K562 (cell line): ENCODE measurements around the gene MRPL9. TPM values are rescaled to one million over a fixed set of nuclear protein-coding genes. Genes with fewer than 3 reads are reported as not detected.
A peak's percentile ranks its signal among the peaks of the same experiment; 100 is the strongest.

Source experiments
- ATAC-seq: fragments of 200-7000 bp; cut with Tn5 transposase; 3 replicates; pipeline ENCODE4 v1.9.1; 2020; ENCODE audit warnings: moderate library complexity
- BruUV-seq: library from RNA; stranded (reverse); fragments of 400-500 nt; replicated peaks from 2 replicates; lab custom pipeline; 2021; lab: Mats Ljungman, UMichigan
- CTCF ChIA-PET: fragments of 300-600 bp; formaldehyde crosslinking; extraction: SDS; loops from one replicate; lab custom pipeline; 2021; ENCODE audit warnings: low intra/inter-chr PET ratio; lab: Yijun Ruan, JAX
- POLR2A ChIA-PET: fragments of 300-600, 350-650 bp; sonication (Branson Sonifier 250); formaldehyde crosslinking; extraction: SDS; loops from one replicate; lab custom pipeline; 2021; ENCODE audit warnings: antibody characterized with exemption, inconsistent platforms; lab: Yijun Ruan, JAX
- DNase-seq, 4 experiments: peaks; one replicate each; pipeline versions ENCODE4 v3.0.0 to v3.0.0-alpha.2; 2011 to 2018; ENCODE audit warnings: low spot score in 3 of 4, mixed read lengths in 3 of 4; ENCODE audit errors: extremely low read depth in 1 of 4
- FAIRE-seq: peaks from 2 replicates; lab custom pipeline; 2011; peaks lifted over from hg19 to GRCh38; lab: Jason Lieb, UNC
- H2AFZ ChIP-seq: 2 replicates; pipeline ENCODE4 v1.6.0; 2011; ENCODE audit warnings: low read depth, low read length, control low read depth, inconsistent platforms
- H3K27ac ChIP-seq: fragments of 200-600 bp; 3 replicates; pipeline ENCODE4 v1.8.0; 2011; ENCODE audit warnings: low read depth, mild to moderate bottlenecking, control low read depth, inconsistent platforms, low read length, moderate library complexity, mixed read lengths; ENCODE audit errors: extremely low read depth
- H3K27me3 ChIP-seq, 2 experiments: fragments of 300-600 bp in 1 of 2; 2 replicates in 1 of 2; 3 replicates in 1 of 2; pipeline versions ENCODE4 v1.6.0 to v1.8.0; 2011; ENCODE audit warnings: inconsistent platforms in 2 of 2, low read length in 2 of 2, mild to moderate bottlenecking in 1 of 2, mixed read lengths in 1 of 2, moderate library complexity in 1 of 2; ENCODE audit not compliant: control insufficient read depth in 2 of 2, insufficient read depth in 2 of 2
- H3K36me3 ChIP-seq: fragments of 300-600 bp; 3 replicates; pipeline ENCODE4 v1.8.0; 2011; ENCODE audit warnings: mild to moderate bottlenecking, low read length, inconsistent platforms; ENCODE audit not compliant: control insufficient read depth, insufficient read depth
- H3K4me1 ChIP-seq, 2 experiments: fragments of 200-600 bp in 1 of 2; replicated peaks in 1 of 2; 2 replicates in 1 of 2; 3 replicates in 1 of 2; pipeline versions ENCODE4 v1.5.1 to v1.8.0; 2011; ENCODE audit warnings: inconsistent platforms in 2 of 2, low read length in 2 of 2, mild to moderate bottlenecking in 1 of 2, mixed read lengths in 1 of 2, moderate library complexity in 1 of 2; ENCODE audit not compliant: control insufficient read depth in 2 of 2, insufficient read depth in 2 of 2
- H3K4me2 ChIP-seq: 2 replicates; pipeline ENCODE4 v1.6.1; 2011; ENCODE audit warnings: low read length, control low read depth, inconsistent platforms, mixed read lengths; ENCODE audit not compliant: insufficient read depth
- H3K4me3 ChIP-seq: fragments of 200-600 bp; sonication (generic), shearing (Covaris generic); 2 replicates; pipeline ENCODE4 v1.5.1; 2016; ENCODE audit warnings: control low read depth, inconsistent platforms
- H3K79me2 ChIP-seq: fragments of 200-600 bp; 3 replicates; pipeline ENCODE4 v1.8.0; 2011; ENCODE audit warnings: low read length, inconsistent platforms; ENCODE audit not compliant: control insufficient read depth, insufficient read depth
- H3K9ac ChIP-seq, 2 experiments: 2 replicates each; pipeline versions ENCODE4 v1.6.0 to v1.6.1; 2011; ENCODE audit warnings: low read depth in 2 of 2, low read length in 2 of 2, control low read depth in 1 of 2, inconsistent platforms in 1 of 2, mild to moderate bottlenecking in 1 of 2, mixed read lengths in 1 of 2; ENCODE audit not compliant: insufficient read depth in 1 of 2
- H3K9me1 ChIP-seq: one replicate; pipeline ENCODE4 v1.6.0; 2011; ENCODE audit warnings: inconsistent platforms, mild to moderate bottlenecking, low read length, moderate library complexity; ENCODE audit not compliant: control insufficient read depth, insufficient read depth
- H3K9me3 ChIP-seq: replicated peaks from 2 replicates; pipeline ENCODE4 v1.5.1; 2011; ENCODE audit warnings: low read depth, low read length, inconsistent platforms; ENCODE audit not compliant: control insufficient read depth, insufficient read depth
- H4K20me1 ChIP-seq: replicated peaks from 2 replicates; pipeline ENCODE4 v1.6.1; 2011; ENCODE audit warnings: low read length, inconsistent platforms, mixed read lengths; ENCODE audit not compliant: control insufficient read depth, insufficient read depth
- ATF1 ChIP-seq, 2 experiments: fragments of 450-650 bp in 1 of 2; IDR thresholded peaks; 2 replicates each; pipeline ENCODE4 v1.6.1; 2016; ENCODE audit warnings: missing compliant biosample characterization in 1 of 2, missing genetic modification characterization in 1 of 2
- CBFA2T2 ChIP-seq: fragments of 450-650 bp; conservative IDR thresholded peaks from 2 replicates; pipeline ENCODE4 v1.6.1; 2017; ENCODE audit warnings: mild to moderate bottlenecking
- IRF2 ChIP-seq: sonication (generic); formaldehyde crosslinking; IDR thresholded peaks from 2 replicates; pipeline ENCODE4 v1.8.1; 2022; ENCODE audit warnings: mild to moderate bottlenecking, missing genetic modification reagents
- PHF21A ChIP-seq: fragments of 450-650 bp; IDR thresholded peaks from 2 replicates; pipeline ENCODE4 v1.6.1; 2017; ENCODE audit warnings: low read depth, borderline replicate concordance
- POLR2B ChIP-seq: fragments of 450-650 bp; IDR thresholded peaks from 2 replicates; pipeline ENCODE4 v1.6.1; 2018; ENCODE audit warnings: low read depth; ENCODE audit not compliant: partially characterized antibody
- PRMT5 ChIP-seq: sonication (generic); formaldehyde crosslinking; IDR thresholded peaks from 2 replicates; pipeline ENCODE4 v1.5.0; 2020; ENCODE audit warnings: missing genetic modification reagents
- SMARCC2 ChIP-seq: fragments of 450-650 bp; IDR thresholded peaks from 2 replicates; pipeline ENCODE4 v1.6.1; 2017; ENCODE audit warnings: antibody characterized with exemption, moderate library complexity, mild to moderate bottlenecking, low read depth
- TEAD1 ChIP-seq, 2 experiments: fragments of 450-650 bp in 1 of 2; sonication (generic) in 1 of 2; formaldehyde crosslinking; IDR thresholded peaks; 2 replicates each; pipeline versions ENCODE4 v1.4.0 to v1.8.0; 2020 to 2022; ENCODE audit warnings: mild to moderate bottlenecking in 2 of 2, missing genetic modification reagents in 1 of 2
- ZKSCAN1 ChIP-seq: fragments of 150-350 bp; IDR thresholded peaks from 2 replicates; pipeline ENCODE4 v1.6.1; 2016; ENCODE audit warnings: low read depth, low read length
- ZZZ3 ChIP-seq: fragments of 450-650 bp; IDR thresholded peaks from 2 replicates; pipeline ENCODE4 v1.6.1; 2016; ENCODE audit warnings: antibody characterized with exemption, mild to moderate bottlenecking, moderate library complexity
- WGBS: fragments of 100-300 bp; shearing (Covaris generic); methylation state at CpG from one replicate; pipeline ENCODE4 v1.1.6; 2016; ENCODE audit warnings: low coverage, mixed read lengths; ENCODE audit not compliant: insufficient coverage; ENCODE audit errors: missing lambda C conversion rate; 5-methylcytosine and 5-hydroxymethylcytosine counted together
- in situ Hi-C: fragments of 300-500 bp; cut with MboI; formaldehyde crosslinking; loops from 4 replicates; pipeline ENCODE4 v1.15.0; 2018; ENCODE audit warnings: inconsistent platforms, mixed read lengths
- intact Hi-C: fragments of 100-400 bp; cut with micrococcal nuclease; formaldehyde crosslinking; loops from 2 replicates; pipeline ENCODE4 v1.14.2; 2022
- polyA plus RNA-seq, 8 experiments: library from polyadenylated mRNA; depleted of rRNA in 4 of 8; stranded (reverse) in 5 of 8; unstranded in 3 of 8; fragments of >200 nt; fragmentation: Nextera tagmentation in 2 of 8; fragmentation: Illumina TruSeq in 1 of 8; extraction: Ambion mirVana in 2 of 8; extraction: Trizol in 1 of 8; gene quantifications; 2 replicates each; pipeline versions ENCODE4 v1.2.1 to v1.2.3, GENCODE V29; 2011 to 2014; ENCODE audit warnings: inconsistent platforms in 1 of 8, missing spikeins in 1 of 8
- total RNA-seq, 7 experiments: library from RNA; depleted of rRNA in 6 of 7; stranded (reverse); fragments of >200 nt in 6 of 7; fragmentation: Illumina TruSeq in 2 of 7; extraction: Trizol in 2 of 7; gene quantifications; 2 replicates each; pipeline versions ENCODE4 v1.2.1 to v1.2.3, GENCODE V29; 2011 to 2021; ENCODE audit warnings: low replicate concordance in 1 of 7
- TF ChIP-seq, protein P1 (sequence below): sonication (generic); formaldehyde crosslinking; IDR thresholded peaks from 2 replicates; pipeline ENCODE4 v1.8.1; 2023; ENCODE audit warnings: mild to moderate bottlenecking, missing genetic modification reagents, moderate library complexity
- TF ChIP-seq, protein P2 (sequence below), 2 experiments: fragments of 450-650 bp in 1 of 2; IDR thresholded peaks; 2 replicates each; pipeline ENCODE4 v1.6.1; 2011 to 2017; ENCODE audit warnings: low read depth in 2 of 2, antibody characterized with exemption in 1 of 2, borderline replicate concordance in 1 of 2, low read length in 1 of 2, mild to moderate bottlenecking in 1 of 2, mixed read lengths in 1 of 2; ENCODE audit not compliant: control insufficient read depth in 1 of 2
- TF ChIP-seq, protein P3 (sequence below): IDR thresholded peaks from 2 replicates; pipeline ENCODE4 v1.6.1; 2016; ENCODE audit warnings: missing genetic modification characterization, missing compliant biosample characterization

Gene MRPL9
- total and polyA plus RNA-seq, 9 of the 15 experiments (the other 6 are each of a cell fraction or from before 2014, with no cell fraction given) = 38.0 to 162 (median 111) TPM

DNA sequence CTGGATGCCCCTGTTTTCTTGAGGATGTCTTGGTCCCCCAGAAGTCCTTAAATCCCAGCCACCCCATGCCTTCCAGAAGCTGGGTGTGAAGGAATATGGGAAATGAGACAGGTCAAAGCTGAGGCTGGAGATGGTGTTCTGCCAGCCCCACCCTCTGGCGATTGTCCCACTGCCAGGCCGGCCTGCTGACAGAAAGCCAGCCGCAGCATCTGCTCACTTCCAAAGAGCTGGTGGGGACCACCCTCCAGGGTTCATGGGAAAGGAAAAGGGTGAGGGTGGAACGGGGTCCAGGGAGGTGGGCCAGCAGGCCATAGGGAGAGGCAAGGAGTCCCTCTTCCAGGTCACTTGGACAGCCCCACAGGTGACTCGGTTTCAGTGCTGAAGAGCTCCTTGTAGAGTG, 43.8 kb upstream of the MRPL9 start (continued):
- TF ChIP-seq, protein P1, sequence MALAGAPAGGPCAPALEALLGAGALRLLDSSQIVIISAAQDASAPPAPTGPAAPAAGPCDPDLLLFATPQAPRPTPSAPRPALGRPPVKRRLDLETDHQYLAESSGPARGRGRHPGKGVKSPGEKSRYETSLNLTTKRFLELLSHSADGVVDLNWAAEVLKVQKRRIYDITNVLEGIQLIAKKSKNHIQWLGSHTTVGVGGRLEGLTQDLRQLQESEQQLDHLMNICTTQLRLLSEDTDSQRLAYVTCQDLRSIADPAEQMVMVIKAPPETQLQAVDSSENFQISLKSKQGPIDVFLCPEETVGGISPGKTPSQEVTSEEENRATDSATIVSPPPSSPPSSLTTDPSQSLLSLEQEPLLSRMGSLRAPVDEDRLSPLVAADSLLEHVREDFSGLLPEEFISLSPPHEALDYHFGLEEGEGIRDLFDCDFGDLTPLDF (CRISPR knock-in tag) = no peak
- TF ChIP-seq ZZZ3 (no peak), ZKSCAN1 (no peak), PRMT5 (CRISPR knock-in tag) (no peak), IRF2 (CRISPR knock-in tag) (no peak), ATF1 (CRISPR knock-in tag; IDR thresholded peaks at IDR 0.05) (no peak), ATF1 (tag; IDR thresholded peaks at IDR 0.05) (no peak), CBFA2T2 (no peak), POLR2B (no peak), TEAD1 (CRISPR knock-in tag; IDR thresholded peaks at IDR 0.05) (no peak)

DNA sequence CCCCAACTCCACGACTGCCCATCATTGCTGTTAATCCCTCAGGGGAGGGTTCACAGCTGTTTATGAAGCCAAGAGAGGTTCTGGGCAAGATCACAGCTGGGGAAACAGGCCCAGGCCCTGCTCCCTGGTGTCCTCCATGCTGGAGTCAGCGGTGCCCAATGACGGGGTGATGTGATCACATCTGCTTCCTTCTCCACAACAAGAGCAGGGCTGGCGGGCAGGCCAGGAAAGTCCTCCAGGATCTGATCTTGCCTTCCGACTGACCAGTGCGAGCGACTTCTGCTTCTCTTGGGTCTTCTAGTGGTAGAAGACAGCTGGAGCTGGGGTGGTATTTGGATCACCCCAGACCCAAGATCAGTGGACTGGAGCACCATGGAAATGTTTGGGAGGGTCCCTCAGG, 42.9 kb upstream of the MRPL9 start:
- POLR2A ChIA-PET = no interaction called here
- Histone ChIP-seq H2AFZ (no peak overlapping the region), H3K9ac (peak overlapping the region in 1 of 2 experiments; percentile 29; a peak in 1 of 4 replicates), H3K9me1 (no peaks in the 10 kb centered on the region)
- in situ Hi-C loops = no loop called here
- FAIRE-seq = no peak
- TF ChIP-seq, protein P2, sequence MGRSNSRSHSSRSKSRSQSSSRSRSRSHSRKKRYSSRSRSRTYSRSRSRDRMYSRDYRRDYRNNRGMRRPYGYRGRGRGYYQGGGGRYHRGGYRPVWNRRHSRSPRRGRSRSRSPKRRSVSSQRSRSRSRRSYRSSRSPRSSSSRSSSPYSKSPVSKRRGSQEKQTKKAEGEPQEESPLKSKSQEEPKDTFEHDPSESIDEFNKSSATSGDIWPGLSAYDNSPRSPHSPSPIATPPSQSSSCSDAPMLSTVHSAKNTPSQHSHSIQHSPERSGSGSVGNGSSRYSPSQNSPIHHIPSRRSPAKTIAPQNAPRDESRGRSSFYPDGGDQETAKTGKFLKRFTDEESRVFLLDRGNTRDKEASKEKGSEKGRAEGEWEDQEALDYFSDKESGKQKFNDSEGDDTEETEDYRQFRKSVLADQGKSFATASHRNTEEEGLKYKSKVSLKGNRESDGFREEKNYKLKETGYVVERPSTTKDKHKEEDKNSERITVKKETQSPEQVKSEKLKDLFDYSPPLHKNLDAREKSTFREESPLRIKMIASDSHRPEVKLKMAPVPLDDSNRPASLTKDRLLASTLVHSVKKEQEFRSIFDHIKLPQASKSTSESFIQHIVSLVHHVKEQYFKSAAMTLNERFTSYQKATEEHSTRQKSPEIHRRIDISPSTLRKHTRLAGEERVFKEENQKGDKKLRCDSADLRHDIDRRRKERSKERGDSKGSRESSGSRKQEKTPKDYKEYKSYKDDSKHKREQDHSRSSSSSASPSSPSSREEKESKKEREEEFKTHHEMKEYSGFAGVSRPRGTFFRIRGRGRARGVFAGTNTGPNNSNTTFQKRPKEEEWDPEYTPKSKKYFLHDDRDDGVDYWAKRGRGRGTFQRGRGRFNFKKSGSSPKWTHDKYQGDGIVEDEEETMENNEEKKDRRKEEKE (IDR thresholded peaks at IDR 0.05; ENCODE audit: borderline replicate concordance in 1 of 2, control insufficient read depth in 1 of 2, low read depth in 2 of 2, low read length in 1 of 2) = no peak
- TF ChIP-seq, protein P3, sequence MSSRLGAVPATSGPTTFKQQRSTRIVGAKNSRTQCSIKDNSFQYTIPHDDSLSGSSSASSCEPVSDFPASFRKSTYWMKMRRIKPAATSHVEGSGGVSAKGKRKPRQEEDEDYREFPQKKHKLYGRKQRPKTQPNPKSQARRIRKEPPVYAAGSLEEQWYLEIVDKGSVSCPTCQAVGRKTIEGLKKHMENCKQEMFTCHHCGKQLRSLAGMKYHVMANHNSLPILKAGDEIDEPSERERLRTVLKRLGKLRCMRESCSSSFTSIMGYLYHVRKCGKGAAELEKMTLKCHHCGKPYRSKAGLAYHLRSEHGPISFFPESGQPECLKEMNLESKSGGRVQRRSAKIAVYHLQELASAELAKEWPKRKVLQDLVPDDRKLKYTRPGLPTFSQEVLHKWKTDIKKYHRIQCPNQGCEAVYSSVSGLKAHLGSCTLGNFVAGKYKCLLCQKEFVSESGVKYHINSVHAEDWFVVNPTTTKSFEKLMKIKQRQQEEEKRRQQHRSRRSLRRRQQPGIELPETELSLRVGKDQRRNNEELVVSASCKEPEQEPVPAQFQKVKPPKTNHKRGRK (tag) = no peak
- no peak for TF ChIP-seq SMARCC2
- no peak for TF ChIP-seq PHF21A
- TF ChIP-seq, all 486 proteins: peak for 0
- 1% methylated on average over 7 of the region's 7 CpGs for WGBS
- Histone ChIP-seq H3K4me1 (peaks cover 0 to 8% of the 10 kb centered on the region in 2 experiments; a peak in 1 of 5 replicates), H3K9me3 (no peaks in the 10 kb centered on the region), H3K4me2 (no peak overlapping the region), H3K27me3 (peaks cover 51 to 79% of the 10 kb centered on the region in 2 experiments; a peak in 4 of 5 replicates), H4K20me1 (peaks cover 3% of the 10 kb centered on the region; the same call in 1 of the 2 replicates), H3K27ac (no peak overlapping the region), H3K79me2 (no peaks in the 10 kb centered on the region), H3K4me3 (no peak overlapping the region), H3K36me3 (no peaks in the 10 kb centered on the region)
- no TSS peak for BruUV-seq
- CTCF ChIA-PET = no interaction called here
- ATAC-seq (no peak), DNase-seq (no peak)
- intact Hi-C loops = no loop called here
